Mammary epithelial cell (primary cell): Measurements from ENCODE around the gene NISCH.

ENCODE experiments used
- CTCF ChIP-seq, 2 donors: IDR thresholded peaks in 1 of 2; conservative IDR thresholded peaks in 1 of 2; 2 replicates each; pipeline ENCODE4 v1.5.1; 2011 to 2012; ENCODE audit warnings: inconsistent platforms in 2 of 2, low read length in 2 of 2, mild to moderate bottlenecking in 2 of 2, control low read depth in 1 of 2, low read depth in 1 of 2; ENCODE audit not compliant: insufficient read depth in 1 of 2; ENCODE audit errors: extremely low read depth in 1 of 2
- EZH2 ChIP-seq: IDR thresholded peaks from 2 replicates; pipeline ENCODE4 v1.6.1; 2012; ENCODE audit warnings: low read length, inconsistent platforms, borderline replicate concordance

- TF ChIP-seq CTCF (conservative IDR thresholded peaks at IDR 0.05 in 1 of 2, IDR thresholded peaks at IDR 0.05 in 1 of 2; ENCODE audit: extremely low read depth in 1 of 2, insufficient read depth in 1 of 2, low read depth in 1 of 2, low read length in 2 of 2): no peak
- no peak for TF ChIP-seq EZH2
Measured at GRCh38 chr3:52504977-52505376, 49.6 kb downstream of the NISCH start.
